Measurements from ENCODE around the gene COG4.

COG4 gene

DNA sequence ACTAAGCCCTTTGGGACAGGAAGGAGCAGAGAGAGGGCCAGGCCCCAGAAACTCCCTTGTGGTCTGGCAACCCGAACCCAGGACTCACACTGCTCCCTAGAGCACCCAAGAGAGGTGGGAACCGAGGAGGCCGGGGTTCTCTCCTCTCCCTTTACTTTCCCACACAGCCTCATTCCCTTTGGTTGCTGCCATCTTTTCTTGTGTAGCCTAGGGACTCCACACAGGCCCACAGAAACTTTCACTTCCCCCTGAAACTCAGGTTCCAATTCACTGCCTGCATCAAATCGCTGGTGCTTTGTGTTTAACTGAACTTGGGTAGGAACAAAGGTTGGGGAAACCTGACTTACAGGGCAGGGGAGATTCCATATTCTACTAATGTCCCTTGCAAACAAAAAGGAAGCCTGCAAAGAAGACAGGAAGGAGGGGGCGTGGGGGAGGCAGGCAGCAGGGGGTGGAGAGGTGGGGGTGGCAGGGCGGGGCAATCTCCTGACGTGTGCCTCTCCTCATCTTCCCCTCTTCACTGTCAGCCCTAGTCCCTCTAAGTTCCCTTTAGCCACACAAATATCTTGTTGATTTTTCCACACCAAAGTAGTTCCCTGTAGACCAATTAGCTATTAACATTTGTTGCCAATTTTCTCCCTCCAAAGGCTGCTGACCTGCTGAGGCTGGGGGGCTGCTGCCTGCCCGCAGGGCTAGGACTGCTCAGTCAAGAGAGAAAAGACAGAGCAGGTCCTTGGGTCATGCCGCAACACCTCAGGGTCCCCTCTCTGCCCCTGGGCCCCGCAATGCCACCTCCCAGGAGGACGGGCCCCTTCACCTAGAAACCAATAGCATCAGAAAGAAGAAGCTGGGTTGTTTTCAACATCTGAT lies 92.5 kb downstream of the COG4 start:
- peak; percentile 75 to 83 for DNase-seq

All from CD4-positive, alpha-beta T cell treated with Interleukin-1 beta for 1 hour (primary cell).